Common myeloid progenitor, CD34-positive (primary cell): ENCODE measurements around the gene FRY.

Experiments
- CTCF ChIA-PET: fragments of 350-600 bp; sonication (Branson Sonifier 250); formaldehyde crosslinking; loops from one replicate; lab custom pipeline; 2021; ENCODE audit warnings: antibody characterized with exemption; lab: Charles Lee
- POLR2A ChIA-PET: fragments of 350-600 bp; sonication (Branson Sonifier 250); formaldehyde crosslinking; loops from one replicate; lab custom pipeline; 2021; ENCODE audit warnings: antibody characterized with exemption; lab: Charles Lee
- DNase-seq, 3 donors: peaks; one replicate each; pipeline versions ENCODE4 v3.0.0 to v3.0.0-alpha.2; 2013
- H3K27ac ChIP-seq, 2 experiments: 1 replicate in 1 of 2; 2 replicates in 1 of 2; pipeline ENCODE4 v1.7.0; 2013; ENCODE audit warnings: inconsistent platforms in 2 of 2, low read length in 2 of 2, mild to moderate bottlenecking in 2 of 2, low read depth in 1 of 2, moderate library complexity in 1 of 2; ENCODE audit not compliant: severe bottlenecking in 2 of 2, insufficient read depth in 1 of 2, poor library complexity in 1 of 2
- H3K27me3 ChIP-seq, 5 experiments: replicated peaks in 2 of 5; 1 replicate in 3 of 5; 2 replicates in 2 of 5; pipeline versions ENCODE4 v1.6.1 to v1.7.0; 2013; ENCODE audit warnings: low read length in 4 of 5, mild to moderate bottlenecking in 2 of 5, moderate library complexity in 2 of 5, inconsistent platforms in 1 of 5; ENCODE audit not compliant: insufficient read depth in 5 of 5, control insufficient read depth in 4 of 5
- H3K36me3 ChIP-seq, 4 experiments: 1 replicate in 2 of 4; 2 replicates in 2 of 4; pipeline versions ENCODE4 v1.6.1 to v1.7.0; 2013; ENCODE audit warnings: low read length in 3 of 4, control low read depth in 1 of 4, mild to moderate bottlenecking in 1 of 4; ENCODE audit not compliant: control insufficient read depth in 4 of 4, insufficient read depth in 4 of 4
- H3K4me1 ChIP-seq, 4 experiments: 1 replicate in 3 of 4; 2 replicates in 1 of 4; pipeline versions ENCODE4 v1.6.1 to v1.7.1; 2013; ENCODE audit warnings: low read length in 3 of 4, mild to moderate bottlenecking in 3 of 4, control low read depth in 1 of 4, inconsistent platforms in 1 of 4, moderate library complexity in 1 of 4; ENCODE audit not compliant: control insufficient read depth in 4 of 4, insufficient read depth in 4 of 4; ENCODE audit errors: control extremely low read depth in 1 of 4
- H3K4me3 ChIP-seq, 7 experiments: 1 replicate in 4 of 7; 2 replicates in 3 of 7; pipeline versions ENCODE4 v1.5.1 to v1.7.0; 2013; ENCODE audit warnings: mild to moderate bottlenecking in 7 of 7, low read length in 6 of 7, moderate library complexity in 6 of 7, inconsistent platforms in 2 of 7, low read depth in 2 of 7, control low read depth in 1 of 7; ENCODE audit not compliant: insufficient read depth in 4 of 7, control insufficient read depth in 1 of 7; ENCODE audit errors: extremely low read depth in 1 of 7
- H3K9me3 ChIP-seq, 5 experiments: 1 replicate in 4 of 5; 2 replicates in 1 of 5; pipeline versions ENCODE4 v1.6.1 to v1.7.1; 2013; ENCODE audit warnings: low read length in 4 of 5, mild to moderate bottlenecking in 2 of 5, inconsistent platforms in 1 of 5, low read depth in 1 of 5, moderate library complexity in 1 of 5; ENCODE audit not compliant: control insufficient read depth in 4 of 5, insufficient read depth in 2 of 5; ENCODE audit errors: control extremely low read depth in 1 of 5
- WGBS: methylation state at CpG from one replicate; pipeline ENCODE4 v1.1.5; 2013; ENCODE audit not compliant: insufficient coverage; 5-methylcytosine and 5-hydroxymethylcytosine counted together

Gene FRY

GRCh38 chr13:32136716-32137115 lies 105.1 kb downstream of the FRY start:
- H3K4me3 ChIP-seq = no peak overlapping the region
- H3K9me3 ChIP-seq = no peaks in the 10 kb centered on the region
- WGBS = 100% methylated on average over 1 of the region's 2 CpGs
- H3K27me3 ChIP-seq = no peaks in the 10 kb centered on the region
- ChIA-PET POLR2A (interaction anchor here (0.6 kb wide), 1 partner anchor 106 kb away, joined by 6 read pairs; no protein-coding TSS in a partner anchor), CTCF (interaction anchor here (0.8 kb wide), 1 partner anchor 108 kb away, joined by 3 read pairs; no protein-coding TSS in a partner anchor)
- peaks cover 3 to 27% (median 10%) of the 10 kb centered on the region in 4 experiments for H3K36me3 ChIP-seq
- H3K27ac ChIP-seq = no peak overlapping the region
- no peaks in the 10 kb centered on the region for H3K4me1 ChIP-seq
- DNase-seq = no peak

GRCh38 chr13:32139251-32139650 lies 107.7 kb downstream of the FRY start:
- peaks cover 0 to 6% (median 3%) of the 10 kb centered on the region in 4 experiments for H3K4me1 ChIP-seq
- POLR2A ChIA-PET = no interaction called here
- H3K4me3 ChIP-seq = no peak overlapping the region
- H3K9me3 ChIP-seq = no peaks in the 10 kb centered on the region
- H3K27ac ChIP-seq = no peak overlapping the region
- no peak for DNase-seq
- peaks cover 2 to 19% (median 7%) of the 10 kb centered on the region in 4 experiments for H3K36me3 ChIP-seq
- CTCF ChIA-PET = interaction anchor here (0.9 kb wide), 1 partner anchor 8 kb away, joined by 3 read pairs; no protein-coding TSS in a partner anchor
- 100% methylated on average over 5 of the region's 5 CpGs for WGBS
- no peaks in the 10 kb centered on the region for H3K27me3 ChIP-seq

GRCh38 chr13:32140109-32140508 lies 108.5 kb downstream of the FRY start:
- ChIA-PET CTCF (interaction anchor here (1.2 kb wide), 1 partner anchor 15 kb away, joined by 3 read pairs; no protein-coding TSS in a partner anchor), POLR2A (no interaction called here)
- WGBS = no CpG with 5 or more reads among the region's 2 CpGs
- DNase-seq = no peak
- Histone ChIP-seq H3K9me3 (no peaks in the 10 kb centered on the region), H3K27ac (no peak overlapping the region), H3K27me3 (no peaks in the 10 kb centered on the region), H3K4me1 (peaks cover 0 to 6% (median 3%) of the 10 kb centered on the region in 4 experiments), H3K4me3 (no peak overlapping the region), H3K36me3 (peaks cover 2 to 19% (median 7%) of the 10 kb centered on the region in 4 experiments)

GRCh38 chr13:32141462-32141861 lies 109.9 kb downstream of the FRY start:
- WGBS = no CpG with 5 or more reads among the region's 1 CpG
- Histone ChIP-seq H3K27me3 (no peaks in the 10 kb centered on the region), H3K27ac (no peak overlapping the region), H3K4me1 (peaks cover 0 to 6% (median 3%) of the 10 kb centered on the region in 4 experiments), H3K4me3 (no peak overlapping the region), H3K9me3 (peaks cover 0 to 1% (median 0%) of the 10 kb centered on the region in 5 experiments), H3K36me3 (peaks cover 2 to 15% (median 5%) of the 10 kb centered on the region in 4 experiments)
- CTCF ChIA-PET = interaction anchor here (1.2 kb wide), 1 partner anchor 16 kb away, joined by 3 read pairs; no protein-coding TSS in a partner anchor
- POLR2A ChIA-PET = no interaction called here
- DNase-seq = no peak

GRCh38 chr13:32142115-32142514 lies 110.5 kb downstream of the FRY start:
- WGBS = 100% methylated on average over 1 of the region's 1 CpG
- POLR2A ChIA-PET = no interaction called here
- Histone ChIP-seq H3K9me3 (peaks cover 0 to 1% (median 0%) of the 10 kb centered on the region in 5 experiments), H3K36me3 (peaks cover 2 to 13% (median 5%) of the 10 kb centered on the region in 4 experiments), H3K27ac (no peak overlapping the region), H3K4me1 (peaks cover 0 to 6% (median 3%) of the 10 kb centered on the region in 4 experiments), H3K4me3 (no peak overlapping the region), H3K27me3 (no peaks in the 10 kb centered on the region)
- no peak for DNase-seq
- CTCF ChIA-PET = no interaction called here

GRCh38 chr13:32142956-32143375 lies 111.4 kb downstream of the FRY start:
- Histone ChIP-seq H3K27ac (no peak overlapping the region), H3K4me1 (peaks cover 0 to 6% (median 4%) of the 10 kb centered on the region in 4 experiments), H3K36me3 (peaks cover 2 to 16% (median 5%) of the 10 kb centered on the region in 4 experiments), H3K4me3 (no peak overlapping the region), H3K27me3 (no peaks in the 10 kb centered on the region), H3K9me3 (peaks cover 0 to 1% (median 0%) of the 10 kb centered on the region in 5 experiments)
- POLR2A ChIA-PET = no interaction called here
- CTCF ChIA-PET = no interaction called here
- DNase-seq = no peak

- POLR2A ChIA-PET = no interaction called here
- H3K9me3 ChIP-seq = peaks cover 0 to 1% (median 0%) of the 10 kb centered on the region in 5 experiments
- H3K4me1 ChIP-seq = peaks cover 0 to 18% (median 5%) of the 10 kb centered on the region in 4 experiments
- H3K36me3 ChIP-seq = peaks cover 0 to 30% (median 11%) of the 10 kb centered on the region in 4 experiments
- 100% methylated on average over 2 of the region's 2 CpGs for WGBS
- no peaks in the 10 kb centered on the region for H3K27me3 ChIP-seq
- H3K4me3 ChIP-seq = no peak overlapping the region
- no peak overlapping the region for H3K27ac ChIP-seq
- CTCF ChIA-PET = interaction anchor here (1.2 to 1.3 kb wide), 2 partner anchors 9 to 17 kb away, joined by 3 read pairs; no protein-coding TSS in a partner anchor
- DNase-seq = no peak
Observed at GRCh38 chr13:32147193-32147592, 115.6 kb downstream of the FRY start.
